Lung (tissue), 12 donors: ENCODE results near the gene ACTL8. TPM values are rescaled to one million over a fixed set of nuclear protein-coding genes. Genes with fewer than 3 reads are reported as not detected.

Experiments
- ATAC-seq: fragments of 200-7000 bp; cut with Tn5 transposase; one replicate; pipeline ENCODE4 v1.9.1; 2020; ENCODE audit warnings: moderate number of reproducible peaks; ENCODE audit not compliant: insufficient read depth, low FRiP score
- DNase-seq, 3 donors: peaks; one replicate each; pipeline ENCODE4 v3.0.0-alpha.2; 2013 to 2017
- H3K27ac ChIP-seq, 2 donors: one replicate each; pipeline ENCODE4 v1.5.1; 2013; ENCODE audit warnings: mild to moderate bottlenecking in 2 of 2, moderate library complexity in 2 of 2, control low read depth in 1 of 2, inconsistent platforms in 1 of 2, low read depth in 1 of 2, low read length in 1 of 2
- H3K27me3 ChIP-seq, 3 donors: one replicate each; pipeline ENCODE4 v1.5.1; 2013; ENCODE audit warnings: low read length in 2 of 3; ENCODE audit not compliant: control insufficient read depth in 3 of 3, insufficient read depth in 3 of 3
- H3K36me3 ChIP-seq, 4 donors: one replicate each; pipeline ENCODE4 v1.5.1; 2013; ENCODE audit warnings: low read length in 4 of 4, mild to moderate bottlenecking in 1 of 4, moderate library complexity in 1 of 4; ENCODE audit not compliant: control insufficient read depth in 4 of 4, insufficient read depth in 4 of 4
- H3K4me1 ChIP-seq, 5 donors: one replicate each; pipeline ENCODE4 v1.5.1; 2013; ENCODE audit warnings: low read length in 5 of 5, mild to moderate bottlenecking in 2 of 5, moderate library complexity in 1 of 5; ENCODE audit not compliant: control insufficient read depth in 5 of 5, insufficient read depth in 5 of 5
- H3K4me3 ChIP-seq: one replicate; pipeline ENCODE4 v1.5.1; 2013; ENCODE audit warnings: mild to moderate bottlenecking, control low read depth, moderate library complexity
- H3K9ac ChIP-seq, 2 donors: one replicate each; pipeline ENCODE4 v1.5.1; 2013; ENCODE audit warnings: low read length in 2 of 2, control low read depth in 1 of 2; ENCODE audit not compliant: insufficient read depth in 1 of 2
- H3K9me3 ChIP-seq, 4 donors: one replicate each; pipeline ENCODE4 v1.5.1; 2013; ENCODE audit warnings: low read length in 3 of 4, mild to moderate bottlenecking in 1 of 4, moderate library complexity in 1 of 4; ENCODE audit not compliant: control insufficient read depth in 4 of 4, insufficient read depth in 3 of 4
- WGBS, 2 donors: extraction: QIAGEN DNeasy Blood & Tissue Kit; methylation state at CpG; one replicate each; pipeline ENCODE4 v1.1.7; 2013; 5-methylcytosine and 5-hydroxymethylcytosine counted together
- polyA plus RNA-seq, 2 donors: library from polyadenylated mRNA; stranded (reverse); fragments of 200-250 nt; gene quantifications; one replicate each; pipeline ENCODE4 v1.2.1, GENCODE V29; 2013
- total RNA-seq, 2 donors: library from RNA; depleted of rRNA in 1 of 2; stranded (reverse); fragments of >200 nt in 1 of 2; gene quantifications; one replicate each; pipeline ENCODE4 v1.2.1, GENCODE V29; 2014 to 2021
- TF ChIP-seq, protein P1 (sequence below): IDR thresholded peaks from 2 replicates; pipeline ENCODE4 v1.5.1; 2012; ENCODE audit warnings: mild to moderate bottlenecking; ENCODE audit errors: control extremely low read depth, extremely low read depth
- donor health status: control.
- donor health status: control.
- donor health status: Bipolar disorder and iron deficiency.
- donor health status: healthy.
- donor health status: DM: yes; HTN: yes; CAD: no.

ACTL8 gene
- total and polyA plus RNA-seq, 4 donors: not detected

DNA sequence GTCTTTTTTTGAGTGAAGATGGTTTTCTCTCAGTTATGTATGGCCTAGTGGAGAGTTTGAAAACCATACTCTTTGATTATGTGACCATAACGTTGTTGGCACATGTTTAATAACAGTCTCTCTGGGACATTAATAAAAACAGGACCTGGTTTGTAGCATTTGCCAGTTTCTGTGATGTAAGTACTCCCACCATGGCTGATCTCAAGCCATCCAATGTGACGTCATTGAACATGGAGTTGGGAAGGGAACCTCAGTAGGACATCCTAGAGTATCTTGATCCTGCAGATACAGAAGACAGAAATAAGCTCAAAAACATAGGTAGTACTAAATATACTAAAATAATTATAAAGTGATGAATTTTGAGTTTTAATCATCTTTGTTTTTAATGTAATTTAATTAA, 107.0 kb downstream of the ACTL8 start:
- WGBS, 2 donors: 66 to 75% methylated on average over 2 of the region's 2 CpGs
- H3K27me3 ChIP-seq: no peaks in the 10 kb centered on the region
- peaks cover 0 to 4% (median 0%) of the 10 kb centered on the region in 4 donors for H3K9me3 ChIP-seq
- TF ChIP-seq, protein P1, sequence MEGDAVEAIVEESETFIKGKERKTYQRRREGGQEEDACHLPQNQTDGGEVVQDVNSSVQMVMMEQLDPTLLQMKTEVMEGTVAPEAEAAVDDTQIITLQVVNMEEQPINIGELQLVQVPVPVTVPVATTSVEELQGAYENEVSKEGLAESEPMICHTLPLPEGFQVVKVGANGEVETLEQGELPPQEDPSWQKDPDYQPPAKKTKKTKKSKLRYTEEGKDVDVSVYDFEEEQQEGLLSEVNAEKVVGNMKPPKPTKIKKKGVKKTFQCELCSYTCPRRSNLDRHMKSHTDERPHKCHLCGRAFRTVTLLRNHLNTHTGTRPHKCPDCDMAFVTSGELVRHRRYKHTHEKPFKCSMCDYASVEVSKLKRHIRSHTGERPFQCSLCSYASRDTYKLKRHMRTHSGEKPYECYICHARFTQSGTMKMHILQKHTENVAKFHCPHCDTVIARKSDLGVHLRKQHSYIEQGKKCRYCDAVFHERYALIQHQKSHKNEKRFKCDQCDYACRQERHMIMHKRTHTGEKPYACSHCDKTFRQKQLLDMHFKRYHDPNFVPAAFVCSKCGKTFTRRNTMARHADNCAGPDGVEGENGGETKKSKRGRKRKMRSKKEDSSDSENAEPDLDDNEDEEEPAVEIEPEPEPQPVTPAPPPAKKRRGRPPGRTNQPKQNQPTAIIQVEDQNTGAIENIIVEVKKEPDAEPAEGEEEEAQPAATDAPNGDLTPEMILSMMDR: no peak
- H3K4me3 ChIP-seq: no peak overlapping the region
- no peaks in the 10 kb centered on the region for H3K4me1 ChIP-seq
- no peak overlapping the region for H3K27ac ChIP-seq
- no peaks in the 10 kb centered on the region for H3K36me3 ChIP-seq
- H3K9ac ChIP-seq: no peak overlapping the region
- ATAC-seq: no peak
- DNase-seq: no peak

DNA sequence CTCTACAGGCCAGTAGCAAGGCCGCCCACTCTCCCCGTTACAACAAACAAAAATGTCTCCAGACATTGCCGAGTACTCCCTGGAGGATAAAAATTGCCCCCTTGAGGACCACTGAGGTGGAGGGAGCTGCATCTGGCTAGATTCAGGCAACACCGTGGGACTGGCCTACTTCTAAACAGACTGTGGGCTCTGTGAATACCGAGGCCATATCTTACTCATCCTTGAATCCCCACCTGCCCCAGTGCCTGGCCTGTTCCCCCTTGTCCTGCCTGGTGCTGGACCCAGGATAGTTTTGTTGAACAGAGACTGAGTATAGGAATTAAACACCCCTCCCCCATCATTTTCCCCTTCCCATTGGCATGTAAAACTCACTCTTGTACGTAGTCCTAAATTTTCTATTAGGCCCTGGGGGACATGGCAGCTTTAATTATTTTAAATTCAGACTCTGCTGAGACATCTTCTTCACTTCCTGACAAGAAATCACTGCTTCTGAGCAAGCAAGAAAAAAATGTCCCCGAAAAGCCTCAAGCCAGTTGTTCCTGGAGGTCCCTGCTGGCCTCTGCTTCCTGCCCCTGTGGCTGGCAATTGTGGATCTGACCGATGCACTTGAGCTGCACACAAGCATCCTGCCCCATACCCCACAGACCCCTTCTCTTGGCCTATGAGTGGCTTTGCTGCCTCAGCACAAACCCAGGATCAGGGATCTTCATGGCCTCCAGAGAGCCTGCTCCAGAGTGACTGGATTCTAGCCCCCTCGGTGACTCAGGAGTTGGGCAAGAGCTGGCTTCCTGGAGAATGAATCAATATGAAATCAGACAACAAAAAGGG, 111.0 kb downstream of the ACTL8 start:
- H3K9ac ChIP-seq: no peak overlapping the region
- no peak overlapping the region for H3K27ac ChIP-seq
- no peaks in the 10 kb centered on the region for H3K4me1 ChIP-seq
- peaks cover 0 to 3% (median 0%) of the 10 kb centered on the region in 4 donors for H3K9me3 ChIP-seq
- ATAC-seq (no peak), DNase-seq (no peak)
- TF ChIP-seq, protein P1: no peak
- H3K27me3 ChIP-seq: no peaks in the 10 kb centered on the region
- no peak overlapping the region for H3K4me3 ChIP-seq
- no peaks in the 10 kb centered on the region for H3K36me3 ChIP-seq
- WGBS, 2 donors: 63 to 64% methylated on average over 9 of the region's 9 CpGs

DNA sequence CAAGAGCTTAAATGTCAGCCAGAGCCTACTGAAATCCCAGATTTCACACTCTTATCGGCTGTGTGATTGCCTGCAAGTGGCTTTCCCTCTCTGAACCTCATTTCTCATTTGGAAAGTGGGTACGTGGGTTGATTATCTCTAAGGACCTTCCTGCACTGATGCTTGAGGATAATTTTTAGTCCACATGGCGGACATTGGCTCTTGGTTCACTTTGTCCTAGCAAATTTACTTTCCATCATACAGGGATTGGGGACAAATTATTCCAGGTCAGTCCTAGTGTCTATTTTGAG, 111.6 kb downstream of the ACTL8 start:
- H3K36me3 ChIP-seq: no peaks in the 10 kb centered on the region
- H3K9ac ChIP-seq: no peak overlapping the region
- 84% methylated on average over 3 of the region's 3 CpGs for WGBS, 2 donors
- no peaks in the 10 kb centered on the region for H3K4me1 ChIP-seq
- TF ChIP-seq, protein P1: no peak
- H3K27me3 ChIP-seq: no peaks in the 10 kb centered on the region
- peaks cover 0 to 3% (median 0%) of the 10 kb centered on the region in 4 donors for H3K9me3 ChIP-seq
- ATAC-seq: no peak
- no peak overlapping the region for H3K27ac ChIP-seq
- no peak overlapping the region for H3K4me3 ChIP-seq
- DNase-seq: no peak

DNA sequence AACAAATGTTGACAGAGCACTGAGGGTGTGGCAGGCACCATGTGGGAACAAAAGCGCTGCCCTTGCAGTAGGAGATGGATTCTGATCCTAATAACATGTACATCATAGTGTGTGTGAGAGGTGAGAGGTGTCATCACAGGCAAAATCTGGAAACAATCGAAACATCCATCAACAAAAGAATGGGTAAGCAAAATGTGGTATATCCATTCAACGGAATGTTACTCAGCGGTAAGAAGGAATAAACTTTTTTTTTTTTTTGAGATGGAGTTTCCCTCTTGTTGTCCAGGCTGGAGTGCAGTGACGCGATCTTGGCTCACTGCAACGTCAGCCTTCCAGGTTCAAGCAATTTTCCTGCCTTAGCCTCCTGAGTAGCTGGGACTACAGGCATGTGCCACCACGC, 112.3 kb downstream of the ACTL8 start:
- 95 to 97% methylated on average over 8 of the region's 8 CpGs for WGBS, 2 donors

More for the DNA sequence above, 112.3 kb downstream of the ACTL8 start:
- H3K27ac ChIP-seq: no peak overlapping the region
- H3K36me3 ChIP-seq: no peaks in the 10 kb centered on the region
- H3K27me3 ChIP-seq: no peaks in the 10 kb centered on the region
- ATAC-seq (no peak), DNase-seq (no peak)
- peaks cover 0 to 3% (median 0%) of the 10 kb centered on the region in 4 donors for H3K9me3 ChIP-seq
- H3K9ac ChIP-seq: no peak overlapping the region
- no peaks in the 10 kb centered on the region for H3K4me1 ChIP-seq
- TF ChIP-seq, protein P1: no peak
- no peak overlapping the region for H3K4me3 ChIP-seq
